Endodermal cell (in vitro differentiated cells): ENCODE measurements around the gene ALAD. TPM values are rescaled to one million over a fixed set of nuclear protein-coding genes. Genes with fewer than 3 reads are reported as not detected.
"Not testable (repeated sequence)": the region's sequence is repeated elsewhere in the genome, so short reads cannot be mapped to it uniquely, and the experiment has no call there.

Experiments
- DNase-seq: peaks from one replicate; pipeline ENCODE4 v3.0.0-alpha.2; 2017
- H3K27ac ChIP-seq: 2 replicates; pipeline ENCODE4 v1.5.1; 2013; ENCODE audit warnings: mild to moderate bottlenecking, low read depth, low read length, moderate library complexity
- H3K27me3 ChIP-seq: 2 replicates; pipeline ENCODE4 v1.6.1; 2013; ENCODE audit warnings: mild to moderate bottlenecking, low read length, moderate library complexity; ENCODE audit not compliant: insufficient read depth, control insufficient read depth, poor library complexity, severe bottlenecking
- H3K36me3 ChIP-seq: 2 replicates; pipeline ENCODE4 v1.7.0; 2013; ENCODE audit warnings: mild to moderate bottlenecking, low read length, moderate library complexity; ENCODE audit not compliant: control insufficient read depth, insufficient read depth
- H3K4me1 ChIP-seq: one replicate; pipeline ENCODE4 v1.7.0; 2013; ENCODE audit warnings: low read length; ENCODE audit not compliant: control insufficient read depth, insufficient read depth
- H3K4me3 ChIP-seq: 2 replicates; pipeline ENCODE4 v1.5.1; 2013; ENCODE audit warnings: mild to moderate bottlenecking, low read length, moderate library complexity
- H3K9ac ChIP-seq: 2 replicates; pipeline ENCODE4 v1.6.1; 2013; ENCODE audit warnings: mild to moderate bottlenecking, low read length, moderate library complexity; ENCODE audit not compliant: poor library complexity, severe bottlenecking; ENCODE audit errors: extremely low read depth
- H3K9me3 ChIP-seq: 2 replicates; pipeline ENCODE4 v1.6.1; 2013; ENCODE audit warnings: mild to moderate bottlenecking, low read length, moderate library complexity; ENCODE audit not compliant: control insufficient read depth
- H3K27ac Mint-ChIP-seq: 2 replicates; pipeline ENCODE4 v1.8.0; 2020; ENCODE audit warnings: mixed read lengths
- H3K27me3 Mint-ChIP-seq: 2 replicates; pipeline ENCODE4 v1.8.0; 2021; ENCODE audit warnings: mild to moderate bottlenecking, mixed read lengths; ENCODE audit not compliant: insufficient read depth
- H3K36me3 Mint-ChIP-seq: 2 replicates; pipeline ENCODE4 v1.8.0; 2020; ENCODE audit warnings: low read depth, mixed read lengths
- H3K4me1 Mint-ChIP-seq: 2 replicates; pipeline ENCODE4 v1.8.0; 2020; ENCODE audit warnings: mixed read lengths
- H3K4me3 Mint-ChIP-seq: 2 replicates; pipeline ENCODE4 v1.8.0; 2020; ENCODE audit warnings: mild to moderate bottlenecking, moderate library complexity, mixed read lengths
- H3K9me3 Mint-ChIP-seq: 2 replicates; pipeline ENCODE4 v1.8.0; 2020; ENCODE audit warnings: mild to moderate bottlenecking, mixed read lengths
- WGBS, 2 experiments: methylation state at CpG; one replicate each; pipeline versions ENCODE4 v1.1.5 to v1.1.7; 2013; ENCODE audit warnings: missing lambda C conversion rate in 2 of 2, mixed read lengths in 1 of 2; ENCODE audit not compliant: insufficient coverage in 1 of 2, insufficient read length in 1 of 2; 5-methylcytosine and 5-hydroxymethylcytosine counted together
- total RNA-seq, 2 donors: library from RNA; stranded (reverse); fragmentation: NEBNext Ultra II Directional in 1 of 2; extraction: Animal tissue kit (Norgen Biotek cat#: 25700) in 1 of 2; gene quantifications; 2 replicates in 1 of 2; 3 replicates in 1 of 2; pipeline ENCODE4 v1.2.1, GENCODE V29; 2021
- TF ChIP-seq, protein P1 (sequence below): fragments of 200-600 bp; sonication (generic); conservative IDR thresholded peaks from 2 replicates; pipeline ENCODE4 v1.5.0; 2021; ENCODE audit warnings: antibody characterized with exemption, mild to moderate bottlenecking

Gene ALAD
- total RNA-seq, 2 donors from 2014 or later: 40.4 to 51.9 TPM

DNA sequence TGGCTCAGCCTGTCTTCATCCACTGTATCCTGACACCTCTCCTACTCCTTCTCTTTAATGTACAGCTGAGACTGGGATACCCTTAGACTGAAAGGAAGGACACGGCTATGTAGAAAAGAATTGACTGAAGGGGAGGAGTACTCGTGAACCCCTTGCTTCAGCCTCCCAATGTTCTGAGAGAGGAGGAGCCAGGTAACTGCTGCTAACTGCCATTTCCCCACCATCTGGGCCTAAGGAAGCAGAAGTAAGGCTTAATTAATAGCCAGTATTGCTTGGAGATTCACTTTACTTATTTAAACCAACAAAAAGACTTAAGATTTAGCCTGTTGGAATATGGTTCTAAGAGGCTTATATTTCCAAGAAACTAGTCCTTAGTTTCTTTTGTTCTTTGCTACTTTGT is 43.7 kb upstream of the ALAD start:
- Histone ChIP-seq H3K9ac (no peak overlapping the region), H3K4me3 (no peak overlapping the region), H3K9me3 (no peaks in the 10 kb centered on the region), H3K27me3 (no peaks in the 10 kb centered on the region), H3K27ac (no peak overlapping the region), H3K4me1 (no peaks in the 10 kb centered on the region), H3K36me3 (no peaks in the 10 kb centered on the region)
- Mint-ChIP-seq H3K27me3 (no peaks in the 10 kb centered on the region), H3K27ac (no peak overlapping the region), H3K4me1 (no peaks in the 10 kb centered on the region), H3K36me3 (no peaks in the 10 kb centered on the region), H3K9me3 (no peaks in the 10 kb centered on the region), H3K4me3 (no peak overlapping the region)
- no peak for DNase-seq
- TF ChIP-seq, protein P1, sequence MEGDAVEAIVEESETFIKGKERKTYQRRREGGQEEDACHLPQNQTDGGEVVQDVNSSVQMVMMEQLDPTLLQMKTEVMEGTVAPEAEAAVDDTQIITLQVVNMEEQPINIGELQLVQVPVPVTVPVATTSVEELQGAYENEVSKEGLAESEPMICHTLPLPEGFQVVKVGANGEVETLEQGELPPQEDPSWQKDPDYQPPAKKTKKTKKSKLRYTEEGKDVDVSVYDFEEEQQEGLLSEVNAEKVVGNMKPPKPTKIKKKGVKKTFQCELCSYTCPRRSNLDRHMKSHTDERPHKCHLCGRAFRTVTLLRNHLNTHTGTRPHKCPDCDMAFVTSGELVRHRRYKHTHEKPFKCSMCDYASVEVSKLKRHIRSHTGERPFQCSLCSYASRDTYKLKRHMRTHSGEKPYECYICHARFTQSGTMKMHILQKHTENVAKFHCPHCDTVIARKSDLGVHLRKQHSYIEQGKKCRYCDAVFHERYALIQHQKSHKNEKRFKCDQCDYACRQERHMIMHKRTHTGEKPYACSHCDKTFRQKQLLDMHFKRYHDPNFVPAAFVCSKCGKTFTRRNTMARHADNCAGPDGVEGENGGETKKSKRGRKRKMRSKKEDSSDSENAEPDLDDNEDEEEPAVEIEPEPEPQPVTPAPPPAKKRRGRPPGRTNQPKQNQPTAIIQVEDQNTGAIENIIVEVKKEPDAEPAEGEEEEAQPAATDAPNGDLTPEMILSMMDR: no peak
- 100% methylated on average over 2 of the region's 2 CpGs; no CpG with 5 or more reads in 1 of the 2 experiments for WGBS, 2 experiments

DNA sequence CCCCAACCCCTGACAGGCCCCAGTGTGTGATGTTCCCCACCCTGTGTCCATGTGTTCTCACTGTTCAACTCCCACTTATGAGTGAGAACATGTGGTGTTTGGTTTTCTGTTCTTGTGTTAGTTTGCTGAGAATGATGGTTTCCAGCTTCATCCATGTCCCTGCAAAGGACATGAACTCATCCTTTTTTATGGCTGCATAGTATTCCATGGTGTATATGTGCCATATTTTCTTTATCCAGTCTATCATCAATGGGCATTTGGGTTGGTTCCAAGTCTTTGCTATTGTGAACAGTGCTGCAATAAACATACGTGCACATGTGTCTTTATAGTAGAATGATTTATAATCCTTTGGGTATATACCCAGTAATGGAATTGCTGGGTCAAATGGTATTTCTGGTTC is 36.6 kb upstream of the ALAD start:
- Mint-ChIP-seq H3K9me3 (peaks cover 12% of the 10 kb centered on the region), H3K27me3 (peaks cover 20% of the 10 kb centered on the region)
- not testable (repeated sequence) for H3K4me3 Mint-ChIP-seq, H3K36me3 Mint-ChIP-seq, H3K9ac ChIP-seq, H3K4me3 ChIP-seq, H3K4me1 Mint-ChIP-seq, H3K27ac Mint-ChIP-seq, H3K27me3 ChIP-seq, H3K9me3 ChIP-seq, H3K36me3 ChIP-seq, DNase-seq, H3K4me1 ChIP-seq, H3K27ac ChIP-seq
- WGBS, 2 experiments: 75 to 83% methylated on average over 1 of the region's 1 CpG

DNA sequence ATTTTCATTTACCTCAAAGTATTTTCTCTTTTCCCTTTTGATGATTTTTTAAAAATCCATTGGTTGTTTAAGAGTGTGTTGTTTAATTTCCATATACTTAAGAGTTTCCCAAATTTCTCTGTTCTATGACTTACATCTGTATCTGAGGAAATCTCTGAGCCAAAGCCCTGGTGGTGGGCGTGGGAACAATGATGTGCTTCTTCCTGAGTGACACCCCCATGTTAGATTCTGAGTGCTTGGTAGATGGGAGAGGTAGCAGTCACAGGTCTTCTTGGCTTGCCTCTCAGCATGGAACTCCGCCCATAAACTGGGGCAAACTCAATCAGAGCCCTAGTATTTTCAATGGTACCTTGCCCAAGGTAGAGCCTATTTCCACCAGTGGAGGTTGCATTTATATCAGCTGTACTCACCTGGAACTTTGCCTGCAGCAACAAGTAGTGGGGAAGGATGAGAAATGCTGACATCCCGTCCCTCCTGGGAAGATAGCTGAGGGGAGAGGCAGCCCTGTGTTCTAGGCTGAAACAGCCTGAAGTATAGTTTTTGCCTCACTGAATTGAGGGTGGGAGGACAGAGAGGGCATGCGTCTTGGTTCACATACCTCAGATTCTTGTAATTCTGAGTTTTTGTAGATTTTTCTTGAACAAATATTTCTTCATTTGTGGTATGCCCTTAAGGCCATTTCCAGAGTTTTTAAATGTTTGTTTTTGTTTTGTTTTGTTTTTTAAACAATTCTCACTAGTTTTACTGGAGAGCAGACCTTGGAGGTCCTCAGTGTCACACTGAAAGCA is 35.8 kb upstream of the ALAD start:
- no peaks in the 10 kb centered on the region for H3K36me3 Mint-ChIP-seq
- no peak overlapping the region for H3K9ac ChIP-seq
- H3K4me3 Mint-ChIP-seq: no peak overlapping the region
- 90 to 92% methylated on average over 2 to 4 of the region's 4 CpGs for WGBS, 2 experiments
- no peak overlapping the region for H3K27ac Mint-ChIP-seq
- H3K36me3 ChIP-seq: no peaks in the 10 kb centered on the region
- peaks cover 22% of the 10 kb centered on the region for H3K27me3 Mint-ChIP-seq
- H3K27ac ChIP-seq: no peak overlapping the region
- no peak overlapping the region for H3K4me3 ChIP-seq
- no peaks in the 10 kb centered on the region for H3K4me1 Mint-ChIP-seq
- H3K9me3 ChIP-seq: no peaks in the 10 kb centered on the region
- peaks cover 14% of the 10 kb centered on the region for H3K27me3 ChIP-seq
- TF ChIP-seq, protein P1: peak; percentile 17
- H3K9me3 Mint-ChIP-seq: peaks cover 12% of the 10 kb centered on the region
- no peak for DNase-seq
- H3K4me1 ChIP-seq: no peaks in the 10 kb centered on the region

DNA sequence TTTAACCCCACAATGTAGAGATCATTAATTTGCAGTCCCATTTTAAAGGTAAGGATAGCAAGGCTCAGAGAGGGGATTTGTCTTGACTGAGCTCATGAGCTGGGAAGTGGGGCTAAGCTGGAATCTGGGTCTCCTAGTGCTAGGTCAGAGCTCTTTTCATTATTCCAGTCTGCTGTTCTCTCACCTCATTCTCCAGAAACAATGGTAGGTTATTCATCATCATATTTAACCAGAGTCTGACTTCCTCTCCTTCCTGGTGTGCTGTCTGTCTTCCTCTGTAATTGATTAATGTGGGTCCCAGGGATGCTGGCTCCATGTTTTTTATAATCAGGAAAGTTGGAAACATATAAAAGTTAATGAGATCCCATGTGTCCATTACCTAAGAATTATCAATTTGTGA is 30.1 kb upstream of the ALAD start:
- H3K27me3 ChIP-seq: peaks cover 18% of the 10 kb centered on the region
- no peak overlapping the region for H3K4me3 ChIP-seq
- Mint-ChIP-seq H3K36me3 (no peaks in the 10 kb centered on the region), H3K27ac (no peak overlapping the region), H3K9me3 (no peaks in the 10 kb centered on the region), H3K4me3 (no peak overlapping the region), H3K27me3 (peaks cover 23% of the 10 kb centered on the region), H3K4me1 (no peaks in the 10 kb centered on the region)
- TF ChIP-seq, protein P1: no peak
- DNase-seq: no peak
- no peak overlapping the region for H3K27ac ChIP-seq
- H3K36me3 ChIP-seq: no peaks in the 10 kb centered on the region
- no peaks in the 10 kb centered on the region for H3K9me3 ChIP-seq
- no peak overlapping the region for H3K9ac ChIP-seq
- H3K4me1 ChIP-seq: no peaks in the 10 kb centered on the region
